ENCODE data around the gene CBX5. TPM values are rescaled to one million over a fixed set of nuclear protein-coding genes. Genes with fewer than 3 reads are reported as not detected.
"Not testable (repeated sequence)": the region's sequence is repeated elsewhere in the genome, so short reads cannot be mapped to it uniquely, and the experiment has no call there.

The CBX5 gene
- total RNA-seq, 1 donor from 2014 or later, result 52.3 TPM

DNA sequence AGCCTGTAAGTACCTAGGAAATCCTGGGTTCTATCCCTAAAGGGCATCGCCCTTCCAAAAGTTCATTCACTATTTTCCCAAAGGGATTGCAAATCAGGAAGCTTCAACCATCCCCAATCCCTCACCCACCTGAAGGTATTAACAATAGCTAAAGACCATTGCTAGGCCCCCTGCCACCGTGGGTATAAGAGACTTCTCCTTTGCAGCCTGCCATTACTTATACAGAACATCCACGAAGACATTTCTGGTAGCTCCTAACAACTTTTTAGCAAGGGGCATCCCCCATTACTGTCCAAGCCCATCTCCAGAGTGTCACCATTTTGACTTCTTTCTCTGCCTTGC lies 90.8 kb downstream of the CBX5 start:
- TF ChIP-seq, protein P1, sequence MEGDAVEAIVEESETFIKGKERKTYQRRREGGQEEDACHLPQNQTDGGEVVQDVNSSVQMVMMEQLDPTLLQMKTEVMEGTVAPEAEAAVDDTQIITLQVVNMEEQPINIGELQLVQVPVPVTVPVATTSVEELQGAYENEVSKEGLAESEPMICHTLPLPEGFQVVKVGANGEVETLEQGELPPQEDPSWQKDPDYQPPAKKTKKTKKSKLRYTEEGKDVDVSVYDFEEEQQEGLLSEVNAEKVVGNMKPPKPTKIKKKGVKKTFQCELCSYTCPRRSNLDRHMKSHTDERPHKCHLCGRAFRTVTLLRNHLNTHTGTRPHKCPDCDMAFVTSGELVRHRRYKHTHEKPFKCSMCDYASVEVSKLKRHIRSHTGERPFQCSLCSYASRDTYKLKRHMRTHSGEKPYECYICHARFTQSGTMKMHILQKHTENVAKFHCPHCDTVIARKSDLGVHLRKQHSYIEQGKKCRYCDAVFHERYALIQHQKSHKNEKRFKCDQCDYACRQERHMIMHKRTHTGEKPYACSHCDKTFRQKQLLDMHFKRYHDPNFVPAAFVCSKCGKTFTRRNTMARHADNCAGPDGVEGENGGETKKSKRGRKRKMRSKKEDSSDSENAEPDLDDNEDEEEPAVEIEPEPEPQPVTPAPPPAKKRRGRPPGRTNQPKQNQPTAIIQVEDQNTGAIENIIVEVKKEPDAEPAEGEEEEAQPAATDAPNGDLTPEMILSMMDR (IDR thresholded peaks at IDR 0.05), result no peak
- H3K27me3 ChIP-seq, result peaks cover 17% of the 10 kb centered on the region
- intact Hi-C loops (cut with DNase I), result no loop called here
- DNase-seq (no peak), ATAC-seq (no peak)
- no peak overlapping the region for H3K27ac ChIP-seq
- H3K4me1 ChIP-seq, result peaks cover 7% of the 10 kb centered on the region
- H3K9me3 ChIP-seq, result no peaks in the 10 kb centered on the region
- H3K4me3 ChIP-seq, result peak overlapping the region; percentile 90
- no peaks in the 10 kb centered on the region for H3K36me3 ChIP-seq

DNA sequence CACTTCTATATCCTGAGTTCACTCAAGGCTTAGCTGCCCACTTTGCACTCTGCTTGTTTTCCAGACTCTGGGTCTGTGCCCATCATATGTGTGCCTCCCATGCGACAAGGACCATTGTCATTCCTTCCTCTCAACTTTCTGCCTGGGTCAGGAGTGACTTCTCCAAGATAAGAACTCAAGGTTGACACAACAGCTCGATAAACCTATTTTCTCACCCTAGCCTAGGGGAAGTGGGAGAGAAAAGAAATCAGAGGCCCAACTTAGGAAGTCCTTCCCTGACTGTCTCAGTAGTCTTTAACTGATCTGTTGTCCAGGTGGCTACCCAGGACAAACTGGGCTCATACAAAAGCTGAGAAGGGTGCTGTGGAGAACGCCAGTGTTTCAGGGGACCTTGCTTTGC lies 92.8 kb downstream of the CBX5 start:
- intact Hi-C loops (cut with DNase I), result no loop called here
- Histone ChIP-seq H3K4me1 (peaks cover 7% of the 10 kb centered on the region), H3K27me3 (peaks cover 5% of the 10 kb centered on the region), H3K36me3 (peaks cover 17% of the 10 kb centered on the region), H3K9me3 (no peaks in the 10 kb centered on the region), H3K27ac (no peak overlapping the region), H3K4me3 (no peak overlapping the region)
- ATAC-seq (no peak), DNase-seq (no peak)
- TF ChIP-seq, protein P1 (IDR thresholded peaks at IDR 0.05), result no peak

DNA sequence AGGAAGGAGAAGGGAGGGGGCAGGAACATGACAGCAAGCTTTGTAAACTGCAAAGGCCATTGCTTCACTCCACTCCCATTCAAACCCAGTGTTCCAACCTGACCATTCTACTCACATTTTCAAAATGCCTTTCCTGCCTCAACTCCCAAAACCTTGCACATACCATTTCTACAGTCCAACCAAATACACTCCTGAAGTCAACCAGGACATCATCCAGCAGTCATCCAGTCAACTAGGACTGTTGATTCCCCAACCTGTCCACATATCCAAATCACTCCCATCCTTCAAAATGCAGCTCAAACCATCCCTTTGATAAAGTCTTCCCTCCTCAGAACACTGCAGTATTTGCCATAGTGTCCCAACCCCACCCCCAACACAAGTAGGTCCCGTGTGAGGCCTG lies 94.0 kb downstream of the CBX5 start:
- H3K4me1 ChIP-seq, result peaks cover 7% of the 10 kb centered on the region
- TF ChIP-seq, protein P1 (IDR thresholded peaks at IDR 0.05), result no peak
- no peak overlapping the region for H3K27ac ChIP-seq
- no peak for ATAC-seq
- peaks cover under 1% of the 10 kb centered on the region for H3K27me3 ChIP-seq
- intact Hi-C loops (cut with DNase I), result no loop called here
- H3K4me3 ChIP-seq, result no peak overlapping the region
- no peak for DNase-seq
- H3K9me3 ChIP-seq, result no peaks in the 10 kb centered on the region
- H3K36me3 ChIP-seq, result peaks cover 26% of the 10 kb centered on the region

DNA sequence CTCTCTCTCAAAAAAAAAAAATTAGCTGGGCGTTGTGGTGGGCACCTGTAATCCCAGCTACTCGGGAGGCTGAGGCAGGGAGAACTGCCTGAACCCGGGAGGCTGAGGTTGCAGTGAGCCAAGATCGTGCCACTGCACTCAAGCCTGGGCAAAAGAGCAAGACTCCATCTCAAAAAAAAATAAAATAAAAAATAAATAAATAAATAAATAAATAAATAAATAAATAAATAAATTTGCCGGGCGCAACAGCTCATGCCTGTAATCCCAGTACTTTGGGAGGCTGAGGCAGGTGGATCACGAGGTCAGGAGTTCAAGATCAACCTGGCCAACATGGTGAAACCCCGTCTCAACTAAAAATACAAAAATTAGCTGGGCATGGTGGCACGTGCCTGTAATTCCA lies 94.6 kb downstream of the CBX5 start:
- ATAC-seq; H3K4me3 ChIP-seq; H3K4me1 ChIP-seq; H3K27me3 ChIP-seq; DNase-seq; H3K9me3 ChIP-seq; intact Hi-C loops (cut with DNase I); H3K27ac ChIP-seq: not testable (repeated sequence)
- H3K36me3 ChIP-seq, result peaks cover 26% of the 10 kb centered on the region

DNA sequence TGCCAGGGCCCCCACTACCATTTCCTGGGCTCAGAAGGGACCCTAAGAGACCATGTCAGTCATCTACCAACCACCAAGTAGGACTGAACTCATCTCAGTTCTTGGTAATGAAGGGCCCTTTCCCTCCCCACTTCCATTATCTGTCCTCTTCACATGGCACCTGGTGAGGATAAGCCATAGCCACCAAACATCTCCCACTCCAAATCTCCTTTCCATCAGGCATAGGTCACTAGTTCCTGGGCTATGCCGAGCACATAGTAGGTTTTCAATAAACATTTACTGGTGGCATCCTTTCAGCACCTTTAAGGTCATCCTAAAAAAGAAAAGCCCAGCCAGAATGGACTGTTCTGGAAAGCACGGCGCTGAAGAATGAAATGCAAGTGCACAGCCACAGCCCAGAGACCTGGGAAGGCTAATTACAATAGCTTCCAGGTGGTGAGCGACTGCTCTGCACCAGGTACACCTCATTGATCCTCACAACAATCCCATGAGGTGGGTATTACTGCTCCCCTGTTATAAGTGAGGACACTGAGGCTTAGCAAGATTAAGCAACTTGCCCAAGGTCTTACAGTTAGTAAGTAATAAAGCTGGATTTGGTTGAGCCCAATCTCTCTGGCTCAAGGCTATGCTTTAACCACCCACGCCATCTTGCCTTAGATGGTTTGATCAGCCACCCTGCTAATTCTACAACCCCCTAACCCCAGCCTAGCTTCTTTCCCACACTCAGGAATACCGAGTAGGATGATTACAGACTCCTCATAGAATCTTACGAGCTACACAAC lies 95.7 kb downstream of the CBX5 start:
- no peak for ATAC-seq
- Histone ChIP-seq H3K36me3 (peaks cover 26% of the 10 kb centered on the region), H3K27ac (no peak overlapping the region), H3K9me3 (no peaks in the 10 kb centered on the region), H3K27me3 (no peaks in the 10 kb centered on the region), H3K4me3 (no peak overlapping the region), H3K4me1 (peaks cover 7% of the 10 kb centered on the region)
- intact Hi-C loops (cut with DNase I), result no loop called here
- DNase-seq, result no peak
- TF ChIP-seq, protein P1 (IDR thresholded peaks at IDR 0.05), result no peak

DNA sequence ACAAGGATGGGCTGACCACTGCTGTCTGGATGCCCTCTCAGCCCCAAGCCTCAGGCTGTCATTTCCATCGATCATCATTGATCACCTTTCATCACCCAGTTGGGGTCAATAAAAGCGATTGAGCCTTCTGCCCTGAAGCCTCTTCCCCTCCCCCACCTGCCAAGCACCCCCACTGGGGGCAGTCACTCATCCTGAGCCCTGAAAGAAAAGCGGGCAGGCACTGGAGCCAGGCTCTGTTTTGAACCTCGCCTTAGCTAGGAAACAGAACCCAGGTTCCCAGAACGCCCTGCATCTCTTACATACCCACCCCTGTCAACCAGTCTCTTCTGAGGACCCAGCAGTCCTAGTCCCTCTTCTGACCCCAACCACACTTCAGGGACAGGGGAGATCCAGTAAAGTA lies 96.9 kb downstream of the CBX5 start:
- Histone ChIP-seq H3K4me3 (no peak overlapping the region), H3K4me1 (peaks cover 5% of the 10 kb centered on the region), H3K27ac (no peak overlapping the region), H3K27me3 (no peaks in the 10 kb centered on the region), H3K36me3 (peaks cover 26% of the 10 kb centered on the region), H3K9me3 (no peaks in the 10 kb centered on the region)
- intact Hi-C loops (cut with DNase I), result no loop called here
- no peak for DNase-seq
- TF ChIP-seq, protein P1 (IDR thresholded peaks at IDR 0.05), result no peak
- no peak for ATAC-seq
